Parathyroid adenoma (tissue), 2 donors: ENCODE data around the gene GANC.

Source experiments
- H2AFZ ChIP-seq: fragments of 300-600 bp; sonication (generic); one replicate; pipeline ENCODE4 v1.7.0; 2017; ENCODE audit warnings: antibody characterized with exemption, mild to moderate bottlenecking
- H3K27ac ChIP-seq: fragments of 300-600 bp; sonication (generic); one replicate; pipeline ENCODE4 v1.7.0; 2017
- H3K27me3 ChIP-seq: fragments of 300-600 bp; sonication (generic); one replicate; pipeline ENCODE4 v1.7.0; 2017; ENCODE audit warnings: low read length; ENCODE audit not compliant: control insufficient read depth, insufficient read depth
- H3K36me3 ChIP-seq: fragments of 300-600 bp; sonication (generic); one replicate; pipeline ENCODE4 v1.7.0; 2017; ENCODE audit warnings: low read length; ENCODE audit not compliant: control insufficient read depth, insufficient read depth
- H3K4me1 ChIP-seq: fragments of 300-600 bp; sonication (generic); one replicate; pipeline ENCODE4 v1.7.0; 2017; ENCODE audit warnings: control low read depth
- H3K4me2 ChIP-seq: fragments of 300-600 bp; sonication (generic); one replicate; pipeline ENCODE4 v1.7.0; 2017; ENCODE audit warnings: low read length
- H3K4me3 ChIP-seq: fragments of 300-600 bp; sonication (generic); one replicate; pipeline ENCODE4 v1.7.0; 2017; ENCODE audit warnings: low read depth, low read length
- H3K79me2 ChIP-seq: fragments of 300-600 bp; sonication (generic); one replicate; pipeline ENCODE4 v1.7.0; 2017; ENCODE audit warnings: control low read depth
- H3K9ac ChIP-seq: fragments of 300-600 bp; sonication (generic); one replicate; pipeline ENCODE4 v1.7.0; 2017; ENCODE audit warnings: mild to moderate bottlenecking
- H3K9me3 ChIP-seq: fragments of 300-600 bp; sonication (generic); one replicate; pipeline ENCODE4 v1.7.0; 2017; ENCODE audit warnings: low read length; ENCODE audit not compliant: control insufficient read depth
- TF ChIP-seq, protein P1 (sequence below): fragments of 300-600 bp; sonication (generic); IDR thresholded peaks from one replicate; pipeline ENCODE4 v1.7.0; 2017; ENCODE audit warnings: antibody characterized with exemption, mild to moderate bottlenecking
- donor health status: primary hyperparathyroidism.

The GANC gene

GRCh38 chr15:42356851-42357250 is 83.8 kb downstream of the GANC start:
- Histone ChIP-seq H3K4me1 (no peaks in the 10 kb centered on the region), H3K79me2 (no peaks in the 10 kb centered on the region), H3K27me3 (no peaks in the 10 kb centered on the region), H3K9me3 (no peaks in the 10 kb centered on the region), H3K9ac (no peak overlapping the region), H2AFZ (no peak overlapping the region), H3K36me3 (no peaks in the 10 kb centered on the region), H3K4me2 (no peak overlapping the region), H3K27ac (no peak overlapping the region), H3K4me3 (no peak overlapping the region)
- TF ChIP-seq, protein P1, sequence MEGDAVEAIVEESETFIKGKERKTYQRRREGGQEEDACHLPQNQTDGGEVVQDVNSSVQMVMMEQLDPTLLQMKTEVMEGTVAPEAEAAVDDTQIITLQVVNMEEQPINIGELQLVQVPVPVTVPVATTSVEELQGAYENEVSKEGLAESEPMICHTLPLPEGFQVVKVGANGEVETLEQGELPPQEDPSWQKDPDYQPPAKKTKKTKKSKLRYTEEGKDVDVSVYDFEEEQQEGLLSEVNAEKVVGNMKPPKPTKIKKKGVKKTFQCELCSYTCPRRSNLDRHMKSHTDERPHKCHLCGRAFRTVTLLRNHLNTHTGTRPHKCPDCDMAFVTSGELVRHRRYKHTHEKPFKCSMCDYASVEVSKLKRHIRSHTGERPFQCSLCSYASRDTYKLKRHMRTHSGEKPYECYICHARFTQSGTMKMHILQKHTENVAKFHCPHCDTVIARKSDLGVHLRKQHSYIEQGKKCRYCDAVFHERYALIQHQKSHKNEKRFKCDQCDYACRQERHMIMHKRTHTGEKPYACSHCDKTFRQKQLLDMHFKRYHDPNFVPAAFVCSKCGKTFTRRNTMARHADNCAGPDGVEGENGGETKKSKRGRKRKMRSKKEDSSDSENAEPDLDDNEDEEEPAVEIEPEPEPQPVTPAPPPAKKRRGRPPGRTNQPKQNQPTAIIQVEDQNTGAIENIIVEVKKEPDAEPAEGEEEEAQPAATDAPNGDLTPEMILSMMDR, result no peak

DNA sequence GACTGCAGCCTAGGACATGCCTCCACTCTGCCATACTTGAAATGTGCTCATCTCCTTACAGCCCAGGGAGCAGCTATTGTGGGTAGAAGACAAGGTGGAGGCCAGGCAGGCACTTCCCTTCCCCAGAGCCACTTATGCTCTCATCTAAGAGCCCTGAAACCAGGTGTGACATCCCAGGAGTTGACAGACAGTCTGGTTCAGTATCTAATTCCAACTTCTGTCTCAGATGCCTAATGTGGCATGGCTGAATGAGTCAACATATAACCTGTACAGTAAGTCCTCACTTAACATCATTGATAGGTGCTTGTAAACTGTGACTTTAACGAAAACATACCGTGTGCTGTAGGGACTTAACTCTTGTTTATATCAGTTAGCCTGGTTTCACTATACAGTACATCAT is 85.1 kb downstream of the GANC start:
- H3K27ac ChIP-seq, result no peak overlapping the region
- no peaks in the 10 kb centered on the region for H3K79me2 ChIP-seq
- no peaks in the 10 kb centered on the region for H3K9me3 ChIP-seq
- no peak overlapping the region for H2AFZ ChIP-seq
- H3K4me1 ChIP-seq, result no peaks in the 10 kb centered on the region
- no peaks in the 10 kb centered on the region for H3K27me3 ChIP-seq
- no peak overlapping the region for H3K9ac ChIP-seq
- TF ChIP-seq, protein P1, result no peak
- H3K36me3 ChIP-seq, result no peaks in the 10 kb centered on the region
- no peak overlapping the region for H3K4me2 ChIP-seq
- H3K4me3 ChIP-seq, result no peak overlapping the region

GRCh38 chr15:42359249-42359648 is 86.2 kb downstream of the GANC start, which contains the start of gene CAPN3:
TSS of gene CAPN3 (plus strand) at chr15:42359501. CDS start at chr15:42359806, 305 bp downstream.
- H3K27ac ChIP-seq, result no peak within 1 kb of the TSS

DNA sequence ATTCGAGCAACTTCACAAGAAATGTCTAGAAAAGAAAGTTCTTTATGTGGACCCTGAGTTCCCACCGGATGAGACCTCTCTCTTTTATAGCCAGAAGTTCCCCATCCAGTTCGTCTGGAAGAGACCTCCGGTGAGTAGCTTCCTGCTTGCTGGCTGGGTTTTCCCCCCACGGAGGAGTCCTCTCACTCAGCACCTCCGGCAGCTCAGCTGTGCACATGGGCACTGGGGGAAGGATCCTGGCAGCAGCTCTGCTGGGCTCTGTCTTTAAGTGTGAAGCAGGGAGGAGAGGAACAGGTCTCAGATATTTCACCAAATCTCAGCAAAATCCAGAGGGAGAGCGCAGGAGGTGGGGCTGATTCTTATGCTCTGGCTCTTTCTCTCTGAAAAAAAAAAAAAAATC is 87.0 kb downstream of the GANC start:
- Histone ChIP-seq H3K27ac (no peak overlapping the region), H3K4me1 (no peaks in the 10 kb centered on the region), H3K9me3 (no peaks in the 10 kb centered on the region), H3K9ac (no peak overlapping the region), H3K36me3 (no peaks in the 10 kb centered on the region), H3K27me3 (no peaks in the 10 kb centered on the region), H2AFZ (no peak overlapping the region), H3K4me3 (no peak overlapping the region), H3K4me2 (no peak overlapping the region), H3K79me2 (no peaks in the 10 kb centered on the region)
- TF ChIP-seq, protein P1, result no peak

More at GRCh38 chr15:42359249-42359648, 86.2 kb downstream of the GANC start, which contains the start of gene CAPN3:
- H3K9ac ChIP-seq, result no peak within 1 kb of the TSS
- no peak within 1 kb of the TSS for H3K4me3 ChIP-seq
- H3K4me1 ChIP-seq, result no peaks in the 10 kb centered on the region
- H3K36me3 ChIP-seq, result no peaks in the 10 kb centered on the region
- no peaks in the 10 kb centered on the region for H3K9me3 ChIP-seq
- H3K4me2 ChIP-seq, result no peak within 1 kb of the TSS
- TF ChIP-seq, protein P1, result no peak
- no peak within 1 kb of the TSS for H2AFZ ChIP-seq
- no peaks in the 10 kb centered on the region for H3K27me3 ChIP-seq
- no peaks in the 10 kb centered on the region for H3K79me2 ChIP-seq

- Histone ChIP-seq H3K36me3 (no peaks in the 10 kb centered on the region), H3K4me2 (no peak overlapping the region), H3K79me2 (no peaks in the 10 kb centered on the region), H3K9ac (no peak overlapping the region), H2AFZ (no peak overlapping the region), H3K27ac (no peak overlapping the region), H3K27me3 (no peaks in the 10 kb centered on the region), H3K9me3 (no peaks in the 10 kb centered on the region), H3K4me1 (no peaks in the 10 kb centered on the region), H3K4me3 (no peak overlapping the region)
- TF ChIP-seq, protein P1, result no peak
These were observed 87.6 kb downstream of the GANC start for GRCh38 chr15:42360535-42361112.
